Neural progenitor cell (in vitro differentiated cells): ENCODE data around the gene PHF20. TPM values are rescaled to one million over a fixed set of nuclear protein-coding genes. Genes with fewer than 3 reads are reported as not detected.
"Not testable (repeated sequence)": the region's sequence is repeated elsewhere in the genome, so short reads cannot be mapped to it uniquely, and the experiment has no call there.

Experiments
- DNase-seq: peaks from one replicate; pipeline ENCODE4 v3.0.0-alpha.2; 2016; ENCODE audit warnings: low spot score
- H2AFZ ChIP-seq: fragments of 200-600 bp; sonication (generic); replicated peaks from 2 replicates; pipeline ENCODE4 v1.6.1; 2016; ENCODE audit warnings: antibody characterized with exemption
- H3F3A ChIP-seq: fragments of 200-600 bp; sonication (generic); 2 replicates; pipeline ENCODE4 v1.6.1; 2016; ENCODE audit warnings: antibody characterized with exemption, low read depth
- H3K27ac ChIP-seq: fragments of 200-600 bp; sonication (generic); 2 replicates; pipeline ENCODE4 v1.5.1; 2016; ENCODE audit warnings: mild to moderate bottlenecking
- H3K27me3 ChIP-seq: fragments of 200-600 bp; sonication (generic); 2 replicates; pipeline ENCODE4 v1.6.1; 2016; ENCODE audit warnings: mild to moderate bottlenecking, moderate library complexity
- H3K36me3 ChIP-seq: fragments of 200-600 bp; sonication (generic); 2 replicates; pipeline ENCODE4 v1.5.1; 2016
- H3K4me1 ChIP-seq: fragments of 200-600 bp; sonication (generic); 2 replicates; pipeline ENCODE4 v1.6.1; 2016; ENCODE audit warnings: mixed run types
- H3K4me2 ChIP-seq: fragments of 200-600 bp; sonication (generic); 2 replicates; pipeline ENCODE4 v1.6.1; 2016
- H3K4me3 ChIP-seq: fragments of 200-600 bp; sonication (generic); 2 replicates; pipeline ENCODE4 v1.5.1; 2016
- H3K79me2 ChIP-seq: fragments of 200-600 bp; sonication (generic); 2 replicates; pipeline ENCODE4 v1.6.1; 2016; ENCODE audit warnings: low read depth
- H3K9ac ChIP-seq: fragments of 200-600 bp; sonication (generic); 2 replicates; pipeline ENCODE4 v1.6.1; 2016
- H3K9me3 ChIP-seq: fragments of 200-600 bp; sonication (generic); 2 replicates; pipeline ENCODE4 v1.5.1; 2016; ENCODE audit warnings: low read depth
- H4K20me1 ChIP-seq: fragments of 200-600 bp; sonication (generic); 2 replicates; pipeline ENCODE4 v1.6.1; 2016; ENCODE audit warnings: low read depth
- H3K27ac Mint-ChIP-seq: 3 replicates; pipeline ENCODE4 v1.8.0; 2021; ENCODE audit warnings: mixed read lengths
- H3K27me3 Mint-ChIP-seq: 2 replicates; pipeline ENCODE4 v1.8.0; 2022; ENCODE audit warnings: low read depth, mild to moderate bottlenecking, inconsistent platforms, moderate library complexity, mixed read lengths; ENCODE audit not compliant: insufficient read depth
- H3K36me3 Mint-ChIP-seq: 3 replicates; pipeline ENCODE4 v1.8.0; 2021; ENCODE audit warnings: mixed read lengths
- H3K4me1 Mint-ChIP-seq: 3 replicates; pipeline ENCODE4 v1.8.0; 2021; ENCODE audit warnings: mixed read lengths
- H3K4me3 Mint-ChIP-seq: 3 replicates; pipeline ENCODE4 v1.8.0; 2021; ENCODE audit warnings: mild to moderate bottlenecking, moderate library complexity, mixed read lengths
- H3K9me3 Mint-ChIP-seq: 3 replicates; pipeline ENCODE4 v1.8.0; 2020; ENCODE audit warnings: mixed read lengths
- EZH2 ChIP-seq: fragments of 200-600 bp; sonication (generic); IDR thresholded peaks from 2 replicates; pipeline ENCODE4 v1.6.1; 2017; ENCODE audit warnings: antibody characterized with exemption, mild to moderate bottlenecking, moderate library complexity
- EZH2phosphoT487 ChIP-seq: fragments of 200-600 bp; sonication (generic); IDR thresholded peaks from 2 replicates; pipeline ENCODE4 v1.6.1; 2017; ENCODE audit warnings: antibody characterized with exemption
- total RNA-seq: library from RNA; depleted of rRNA; stranded (reverse); fragments of >200 nt; gene quantifications from 2 replicates; pipeline ENCODE4 v1.2.3, GENCODE V29; 2015; ENCODE audit warnings: low replicate concordance
- TF ChIP-seq, protein P1 (sequence below): fragments of 200-600 bp; sonication (generic); IDR thresholded peaks from 2 replicates; pipeline ENCODE4 v1.5.1; 2017; ENCODE audit warnings: antibody characterized with exemption, mild to moderate bottlenecking

Gene PHF20
- total RNA-seq = 45.1 and 54.7 TPM in 2 replicates

GRCh38 chr20:35771689-35772562 is at the start of gene PHF20:
TSS of gene PHF20 (plus strand) at chr20:35772015. CDS start at chr20:35801523, 29,508 bp downstream.
- Histone ChIP-seq H2AFZ (peak within 1 kb of the TSS; percentile 38), H3K27me3 (peaks cover 7% of the 10 kb centered on the region), H3K4me3 (peak within 1 kb of the TSS; percentile 92), H3K79me2 (peaks cover 48% of the 10 kb centered on the region), H3K9me3 (no peaks in the 10 kb centered on the region), H4K20me1 (peaks cover 47% of the 10 kb centered on the region), H3K4me1 (peaks cover 25% of the 10 kb centered on the region), H3F3A (peaks cover 54% of the 10 kb centered on the region), H3K27ac (no peak within 1 kb of the TSS), H3K36me3 (no peaks in the 10 kb centered on the region), H3K9ac (peak within 1 kb of the TSS; percentile 40), H3K4me2 (peak within 1 kb of the TSS; percentile 95)
- peaks cover 13% of the 10 kb centered on the region for H3K27me3 Mint-ChIP-seq
- peak within 1 kb of the TSS; percentile 95 for H3K4me3 Mint-ChIP-seq
- peaks cover 8% of the 10 kb centered on the region for H3K36me3 Mint-ChIP-seq
- H3K9me3 Mint-ChIP-seq = peaks cover 8% of the 10 kb centered on the region
- peaks cover 51% of the 10 kb centered on the region for H3K4me1 Mint-ChIP-seq
- H3K27ac Mint-ChIP-seq = peak within 1 kb of the TSS; percentile 92
- TF ChIP-seq, protein P1, sequence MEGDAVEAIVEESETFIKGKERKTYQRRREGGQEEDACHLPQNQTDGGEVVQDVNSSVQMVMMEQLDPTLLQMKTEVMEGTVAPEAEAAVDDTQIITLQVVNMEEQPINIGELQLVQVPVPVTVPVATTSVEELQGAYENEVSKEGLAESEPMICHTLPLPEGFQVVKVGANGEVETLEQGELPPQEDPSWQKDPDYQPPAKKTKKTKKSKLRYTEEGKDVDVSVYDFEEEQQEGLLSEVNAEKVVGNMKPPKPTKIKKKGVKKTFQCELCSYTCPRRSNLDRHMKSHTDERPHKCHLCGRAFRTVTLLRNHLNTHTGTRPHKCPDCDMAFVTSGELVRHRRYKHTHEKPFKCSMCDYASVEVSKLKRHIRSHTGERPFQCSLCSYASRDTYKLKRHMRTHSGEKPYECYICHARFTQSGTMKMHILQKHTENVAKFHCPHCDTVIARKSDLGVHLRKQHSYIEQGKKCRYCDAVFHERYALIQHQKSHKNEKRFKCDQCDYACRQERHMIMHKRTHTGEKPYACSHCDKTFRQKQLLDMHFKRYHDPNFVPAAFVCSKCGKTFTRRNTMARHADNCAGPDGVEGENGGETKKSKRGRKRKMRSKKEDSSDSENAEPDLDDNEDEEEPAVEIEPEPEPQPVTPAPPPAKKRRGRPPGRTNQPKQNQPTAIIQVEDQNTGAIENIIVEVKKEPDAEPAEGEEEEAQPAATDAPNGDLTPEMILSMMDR = no peak
- TF ChIP-seq EZH2 = no peak
- TF ChIP-seq EZH2phosphoT487 = no peak
- DNase-seq = peak; percentile 98

DNA sequence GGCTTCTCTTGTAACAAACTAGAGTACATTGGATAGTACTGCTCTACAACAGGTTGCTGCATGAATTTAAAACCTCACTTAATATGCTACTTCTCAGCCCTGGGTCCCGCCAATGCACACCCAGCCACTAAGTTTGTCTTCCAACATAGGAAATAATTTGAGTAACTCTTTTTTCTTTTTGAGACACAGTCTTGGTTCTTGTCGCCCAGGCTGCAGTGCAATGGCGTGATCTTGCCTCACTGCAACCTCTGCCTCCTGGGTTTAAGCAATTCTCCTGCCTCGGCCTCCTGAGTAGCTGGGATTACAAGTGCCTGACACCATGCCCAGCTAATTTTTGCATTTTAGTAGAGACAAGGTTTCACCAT is 48.6 kb upstream of the PHF20 start:
- H3K4me3 ChIP-seq, H3K27me3 ChIP-seq, H3K27me3 Mint-ChIP-seq, H3K27ac Mint-ChIP-seq, H3K4me2 ChIP-seq, H3K9me3 ChIP-seq, H3K27ac ChIP-seq, H3K4me1 Mint-ChIP-seq, H2AFZ ChIP-seq, H3K4me3 Mint-ChIP-seq, DNase-seq, H3K4me1 ChIP-seq, H3K9me3 Mint-ChIP-seq, H3K9ac ChIP-seq: not testable (repeated sequence)
- peaks cover 99% of the 10 kb centered on the region for H3K79me2 ChIP-seq
- H3K36me3 ChIP-seq = peaks cover 65% of the 10 kb centered on the region
- peaks cover 97% of the 10 kb centered on the region for H4K20me1 ChIP-seq
- H3K36me3 Mint-ChIP-seq = peaks cover 40% of the 10 kb centered on the region
- H3F3A ChIP-seq = peaks cover 50% of the 10 kb centered on the region

DNA sequence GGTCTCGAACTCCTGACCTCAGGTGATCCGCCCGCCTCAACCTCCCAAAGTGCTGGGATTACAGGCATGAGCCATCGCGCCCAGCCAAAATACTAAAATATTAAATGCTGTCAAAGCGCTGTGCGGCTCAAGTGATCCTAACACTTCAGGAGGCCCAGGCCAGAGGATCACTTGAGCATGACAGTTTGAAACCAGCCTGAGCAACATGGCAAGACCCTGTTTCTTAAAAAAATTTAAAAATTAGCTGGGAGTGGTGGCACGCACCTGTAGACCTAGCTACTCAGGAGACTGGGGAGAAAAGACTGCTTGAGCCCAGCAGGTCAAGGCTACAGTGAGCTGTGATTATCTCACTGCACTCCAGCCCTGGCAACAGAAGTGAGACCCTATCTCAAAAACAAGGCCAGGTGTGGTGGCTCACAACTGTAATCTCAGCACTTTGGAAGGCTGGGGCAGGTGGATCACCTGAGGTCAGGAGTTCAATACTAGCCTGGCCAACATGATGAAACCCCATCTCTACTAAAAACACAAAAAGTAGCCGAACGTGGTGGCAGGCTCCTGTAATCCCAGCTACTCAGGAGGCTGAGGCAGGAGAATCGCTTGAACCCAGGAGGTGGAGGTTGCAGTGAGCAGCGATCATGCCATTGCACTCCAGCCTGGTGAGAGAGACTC is 48.0 kb upstream of the PHF20 start:
- not testable (repeated sequence) for H3K4me3 ChIP-seq, DNase-seq, H3K27me3 ChIP-seq, H3K9ac ChIP-seq, H3K4me2 ChIP-seq, H3K9me3 Mint-ChIP-seq, H3K27ac ChIP-seq, H3K4me1 ChIP-seq, H3K4me1 Mint-ChIP-seq, H3K9me3 ChIP-seq, H3K27ac Mint-ChIP-seq, H3K4me3 Mint-ChIP-seq, H3K27me3 Mint-ChIP-seq, H2AFZ ChIP-seq
- peaks cover 100% of the 10 kb centered on the region for H3K79me2 ChIP-seq
- H3F3A ChIP-seq = peaks cover 48% of the 10 kb centered on the region
- H4K20me1 ChIP-seq = peaks cover 97% of the 10 kb centered on the region
- H3K36me3 ChIP-seq = peaks cover 63% of the 10 kb centered on the region
- H3K36me3 Mint-ChIP-seq = peaks cover 40% of the 10 kb centered on the region

DNA sequence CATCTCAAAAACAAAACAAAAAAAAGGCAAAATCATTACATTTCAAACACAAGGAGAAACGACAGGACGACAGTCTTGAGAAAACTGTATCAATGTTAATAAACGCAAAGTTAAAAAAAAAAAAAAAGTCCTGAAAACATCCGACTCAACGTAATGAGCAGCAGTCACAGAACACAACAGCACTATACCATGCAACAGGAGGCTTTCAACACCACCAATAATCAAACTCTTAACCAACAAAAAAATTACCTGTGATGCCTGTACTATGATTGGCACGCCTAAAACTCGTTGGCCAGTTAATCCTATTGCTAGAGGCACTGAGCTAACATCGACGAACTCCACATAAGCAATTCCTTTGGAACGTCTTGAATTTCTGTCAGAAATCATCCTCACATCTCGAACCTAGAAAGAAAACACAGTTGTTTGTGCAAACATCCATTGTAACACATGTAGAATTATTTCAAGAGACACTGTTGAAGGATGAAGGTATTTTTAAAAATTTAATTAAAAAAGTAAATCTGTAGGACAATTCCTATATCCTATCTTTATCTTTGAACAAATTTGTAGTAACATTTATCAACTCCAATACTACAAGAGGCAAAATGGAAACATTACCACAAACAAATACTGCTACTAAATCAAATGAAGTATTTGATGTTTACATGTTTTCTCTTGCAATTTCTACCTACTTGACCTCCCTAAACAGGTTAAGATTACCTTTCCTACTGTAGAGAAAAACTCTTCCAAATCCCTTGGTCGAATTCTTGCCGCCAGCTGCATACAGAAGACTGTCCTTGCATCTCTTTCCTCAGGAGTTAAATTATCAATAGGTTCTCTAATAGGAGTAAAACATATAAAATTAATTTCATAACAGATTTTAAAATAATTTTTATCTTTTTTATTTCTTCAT is 47.2 kb upstream of the PHF20 start:
- H3K27ac ChIP-seq = no peak overlapping the region
- no peak for DNase-seq
- peaks cover 100% of the 10 kb centered on the region for H3K79me2 ChIP-seq
- no peak overlapping the region for H2AFZ ChIP-seq
- no peaks in the 10 kb centered on the region for H3K4me1 Mint-ChIP-seq
- peaks cover 41% of the 10 kb centered on the region for H3K36me3 Mint-ChIP-seq
- no peak for TF ChIP-seq EZH2phosphoT487
- TF ChIP-seq, protein P1 = no peak
- TF ChIP-seq EZH2 = no peak
- H3K4me3 ChIP-seq = no peak overlapping the region
- no peak overlapping the region for H3K4me3 Mint-ChIP-seq
- peaks cover 97% of the 10 kb centered on the region for H4K20me1 ChIP-seq
- no peaks in the 10 kb centered on the region for H3K27me3 ChIP-seq
- H3K9me3 Mint-ChIP-seq = no peaks in the 10 kb centered on the region
- H3K27me3 Mint-ChIP-seq = no peaks in the 10 kb centered on the region
- no peak overlapping the region for H3K9ac ChIP-seq
- H3K36me3 ChIP-seq = peaks cover 63% of the 10 kb centered on the region
- H3K27ac Mint-ChIP-seq = no peak overlapping the region
- H3K4me1 ChIP-seq = no peaks in the 10 kb centered on the region
- H3F3A ChIP-seq = peaks cover 46% of the 10 kb centered on the region
- H3K4me2 ChIP-seq = no peak overlapping the region
- H3K9me3 ChIP-seq = no peaks in the 10 kb centered on the region
